ENCODE results near the gene IL9.

Gene IL9

DNA sequence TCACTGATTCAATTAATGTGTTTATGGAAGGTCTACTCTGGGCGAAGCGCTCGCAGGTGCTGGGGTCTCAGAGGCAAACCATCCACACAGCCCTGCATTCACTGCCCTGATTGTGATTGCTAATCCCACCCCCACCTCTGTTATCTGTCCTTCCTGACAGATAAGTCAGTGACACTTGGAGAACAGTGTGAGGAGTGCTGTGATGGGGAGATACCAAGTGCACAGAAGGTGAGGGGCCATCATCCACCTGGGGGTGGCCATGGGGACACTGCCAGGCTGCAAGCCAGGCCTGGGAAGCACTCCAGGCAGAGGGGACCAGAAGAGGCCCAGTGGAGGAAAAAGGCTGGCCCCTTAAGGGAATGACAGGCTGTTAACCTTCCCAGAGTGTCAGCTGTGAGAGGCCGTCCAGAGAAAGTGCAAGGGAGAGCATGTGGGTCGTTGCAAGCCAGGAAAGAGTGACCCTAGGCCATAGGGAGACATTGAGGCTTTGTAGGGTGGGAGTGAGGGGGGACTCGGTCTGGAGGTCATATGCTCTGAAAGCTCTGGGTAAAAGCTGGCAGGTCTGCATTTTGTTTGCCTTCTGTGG is 18.0 kb downstream of the IL9 start:
- no peak for DNase-seq (ENCODE audit: low spot score)
- H3K27ac ChIP-seq (replicated peaks; ENCODE audit: low read length): no peak overlapping the region

DNA sequence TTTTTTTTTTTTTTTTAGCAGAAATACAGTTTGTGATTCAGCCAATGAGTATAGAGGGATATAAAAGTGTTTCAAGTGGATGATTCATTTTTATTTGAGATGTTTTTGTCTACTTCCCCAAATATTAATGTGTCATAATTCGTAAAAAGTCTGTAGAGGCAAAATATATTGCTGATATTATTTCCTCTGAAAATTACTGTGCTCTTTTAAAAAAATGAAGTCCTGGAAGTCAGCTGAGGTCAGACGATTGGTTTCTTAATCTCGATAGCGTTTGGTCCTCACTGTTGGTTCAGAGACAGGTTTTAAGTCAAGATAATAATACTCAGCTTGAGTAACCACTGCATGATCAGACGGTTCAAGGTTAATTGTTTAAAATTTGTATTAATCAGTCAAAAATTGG is 19.5 kb downstream of the IL9 start:
- Histone ChIP-seq H3K4me3 (ENCODE audit: low read length in 2 of 2) (no peak overlapping the region), H3K27ac (replicated peaks; ENCODE audit: low read length) (no peak overlapping the region), H3K27me3 (ENCODE audit: control insufficient read depth in 3 of 3, insufficient read depth in 3 of 3, low read depth in 1 of 3, low read length in 3 of 3) (no peaks in the 10 kb centered on the region), H3K4ac (ENCODE audit: low read length) (no peak overlapping the region), H2AFZ (ENCODE audit: low read length) (no peak overlapping the region), H2BK12ac (ENCODE audit: low read length) (no peak overlapping the region), H3K4me2 (ENCODE audit: insufficient read depth, low read length, poor library complexity, severe bottlenecking) (no peak overlapping the region), H2AK5ac (ENCODE audit: low read depth, low read length) (no peak overlapping the region), H3K9ac (ENCODE audit: low read depth, low read length, poor library complexity) (no peak overlapping the region), H3K4me1 (ENCODE audit: control insufficient read depth in 2 of 2, insufficient read depth in 1 of 2, low read depth in 1 of 2, low read length in 2 of 2) (peaks cover 0 to 2% of the 10 kb centered on the region in 2 donors), H2BK120ac (ENCODE audit: low read depth, low read length) (no peak overlapping the region), H3K36me3 (replicated peaks in 1 of 2; ENCODE audit: control insufficient read depth in 2 of 2, insufficient read depth in 2 of 2, low read length in 2 of 2) (no peaks in the 10 kb centered on the region), H3K9me3 (replicated peaks in 1 of 2; ENCODE audit: control insufficient read depth in 2 of 2, insufficient read depth in 1 of 2, low read depth in 1 of 2, low read length in 2 of 2) (no peaks in the 10 kb centered on the region), H4K91ac (ENCODE audit: low read depth, low read length, poor library complexity) (no peak overlapping the region), H3K18ac (ENCODE audit: low read length) (no peak overlapping the region), H3K79me1 (ENCODE audit: low read depth, low read length) (no peaks in the 10 kb centered on the region), H3K23ac (ENCODE audit: low read depth, low read length, poor library complexity) (no peak overlapping the region), H4K8ac (ENCODE audit: low read depth, low read length) (no peak overlapping the region), H3K14ac (ENCODE audit: low read length) (no peak overlapping the region), H2BK5ac (ENCODE audit: low read length) (no peak overlapping the region), H2BK15ac (ENCODE audit: low read length) (no peak overlapping the region)
- no peak for DNase-seq (ENCODE audit: low spot score)
- no CpG with 5 or more reads among the region's 5 CpGs for WGBS, 2 donors (ENCODE audit: extremely low coverage in 2 of 2, insufficient read length in 2 of 2, insufficient replicate concordance in 1 of 2)

More for the DNA sequence above, 18.0 kb downstream of the IL9 start:
- no peak overlapping the region for H2BK15ac ChIP-seq (ENCODE audit: low read length)
- WGBS, 2 donors (ENCODE audit: extremely low coverage in 2 of 2, insufficient read length in 2 of 2, insufficient replicate concordance in 1 of 2): no CpG with 5 or more reads among the region's 6 CpGs
- H3K9me3 ChIP-seq (replicated peaks in 1 of 2; ENCODE audit: control insufficient read depth in 2 of 2, insufficient read depth in 1 of 2, low read depth in 1 of 2, low read length in 2 of 2): no peaks in the 10 kb centered on the region
- H2AK5ac ChIP-seq (ENCODE audit: low read depth, low read length): no peak overlapping the region
- no peak overlapping the region for H3K4ac ChIP-seq (ENCODE audit: low read length)
- H4K91ac ChIP-seq (ENCODE audit: low read depth, low read length, poor library complexity): no peak overlapping the region
- no peaks in the 10 kb centered on the region for H3K79me1 ChIP-seq (ENCODE audit: low read depth, low read length)
- H3K23ac ChIP-seq (ENCODE audit: low read depth, low read length, poor library complexity): no peak overlapping the region
- H3K27me3 ChIP-seq (ENCODE audit: control insufficient read depth in 3 of 3, insufficient read depth in 3 of 3, low read depth in 1 of 3, low read length in 3 of 3): no peaks in the 10 kb centered on the region
- H3K4me1 ChIP-seq (ENCODE audit: control insufficient read depth in 2 of 2, insufficient read depth in 1 of 2, low read depth in 1 of 2, low read length in 2 of 2): peaks cover 0 to 2% of the 10 kb centered on the region in 2 donors
- H2BK120ac ChIP-seq (ENCODE audit: low read depth, low read length): no peak overlapping the region
- H2BK12ac ChIP-seq (ENCODE audit: low read length): no peak overlapping the region
- H2AFZ ChIP-seq (ENCODE audit: low read length): no peak overlapping the region
- H3K18ac ChIP-seq (ENCODE audit: low read length): peak overlapping the region; percentile 58
- no peak overlapping the region for H3K4me3 ChIP-seq (ENCODE audit: low read length in 2 of 2)
- H2BK5ac ChIP-seq (ENCODE audit: low read length): no peak overlapping the region
- no peak overlapping the region for H4K8ac ChIP-seq (ENCODE audit: low read depth, low read length)
- no peaks in the 10 kb centered on the region for H3K36me3 ChIP-seq (replicated peaks in 1 of 2; ENCODE audit: control insufficient read depth in 2 of 2, insufficient read depth in 2 of 2, low read length in 2 of 2)
- no peak overlapping the region for H3K9ac ChIP-seq (ENCODE audit: low read depth, low read length, poor library complexity)
- no peak overlapping the region for H3K14ac ChIP-seq (ENCODE audit: low read length)
- H3K4me2 ChIP-seq (ENCODE audit: insufficient read depth, low read length, poor library complexity, severe bottlenecking): no peak overlapping the region

DNA sequence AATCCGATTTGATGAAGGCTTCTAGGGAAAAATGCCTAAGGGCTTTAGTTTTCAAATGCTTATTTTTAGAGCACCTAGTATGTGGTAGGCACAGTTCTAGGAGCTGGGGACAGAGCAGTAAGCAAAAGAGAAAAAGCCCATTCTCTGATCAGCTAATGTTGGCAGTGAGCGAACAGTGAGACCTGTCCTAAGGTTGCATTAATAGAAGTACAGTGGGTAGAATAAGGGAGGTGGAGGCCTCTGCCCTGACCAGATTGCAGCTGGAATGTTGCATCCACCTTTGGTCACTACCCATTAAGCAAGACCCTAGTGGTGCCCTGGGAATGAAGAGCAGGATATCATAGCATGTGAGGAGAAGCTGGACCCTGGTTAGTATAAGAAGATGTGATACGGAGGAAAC is 20.1 kb downstream of the IL9 start:
- Histone ChIP-seq H2BK5ac (ENCODE audit: low read length) (no peak overlapping the region), H2AK5ac (ENCODE audit: low read depth, low read length) (no peak overlapping the region), H3K14ac (ENCODE audit: low read length) (no peak overlapping the region), H3K9ac (ENCODE audit: low read depth, low read length, poor library complexity) (no peak overlapping the region), H2BK15ac (ENCODE audit: low read length) (no peak overlapping the region), H3K4ac (ENCODE audit: low read length) (no peak overlapping the region), H3K23ac (ENCODE audit: low read depth, low read length, poor library complexity) (no peak overlapping the region), H2BK12ac (ENCODE audit: low read length) (no peak overlapping the region), H2BK120ac (ENCODE audit: low read depth, low read length) (no peak overlapping the region), H4K8ac (ENCODE audit: low read depth, low read length) (no peak overlapping the region), H3K27ac (replicated peaks; ENCODE audit: low read length) (no peak overlapping the region), H3K4me3 (ENCODE audit: low read length in 2 of 2) (no peak overlapping the region), H3K4me2 (ENCODE audit: insufficient read depth, low read length, poor library complexity, severe bottlenecking) (no peak overlapping the region), H3K9me3 (replicated peaks in 1 of 2; ENCODE audit: control insufficient read depth in 2 of 2, insufficient read depth in 1 of 2, low read depth in 1 of 2, low read length in 2 of 2) (no peaks in the 10 kb centered on the region), H2AFZ (ENCODE audit: low read length) (no peak overlapping the region), H3K36me3 (replicated peaks in 1 of 2; ENCODE audit: control insufficient read depth in 2 of 2, insufficient read depth in 2 of 2, low read length in 2 of 2) (no peaks in the 10 kb centered on the region), H3K79me1 (ENCODE audit: low read depth, low read length) (no peaks in the 10 kb centered on the region), H3K4me1 (ENCODE audit: control insufficient read depth in 2 of 2, insufficient read depth in 1 of 2, low read depth in 1 of 2, low read length in 2 of 2) (peaks cover 0 to 2% of the 10 kb centered on the region in 2 donors), H4K91ac (ENCODE audit: low read depth, low read length, poor library complexity) (no peak overlapping the region), H3K18ac (ENCODE audit: low read length) (no peak overlapping the region), H3K27me3 (ENCODE audit: control insufficient read depth in 3 of 3, insufficient read depth in 3 of 3, low read depth in 1 of 3, low read length in 3 of 3) (no peaks in the 10 kb centered on the region)
- DNase-seq (ENCODE audit: low spot score): no peak
- WGBS, 2 donors (ENCODE audit: extremely low coverage in 2 of 2, insufficient read length in 2 of 2, insufficient replicate concordance in 1 of 2): no CpG with 5 or more reads among the region's 3 CpGs

DNA sequence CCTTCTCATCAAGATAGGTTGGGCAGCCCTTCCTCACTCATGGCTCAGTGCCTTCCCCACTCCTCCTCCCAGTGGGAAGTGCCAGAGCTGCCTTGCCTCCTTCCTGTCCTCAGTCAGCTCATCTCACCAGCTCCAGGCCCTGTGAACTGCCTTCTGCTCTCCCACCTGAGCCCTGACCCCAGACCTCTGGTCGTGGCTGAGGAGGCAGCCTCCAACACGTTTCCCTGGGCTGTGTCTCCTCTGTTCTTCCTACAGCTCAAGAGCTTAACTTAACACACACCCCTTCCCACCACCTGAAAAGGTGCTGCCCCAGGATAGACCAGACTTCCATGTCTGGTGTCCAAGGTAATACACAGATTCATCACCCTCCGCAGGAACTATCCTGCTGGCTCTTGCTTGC is 21.2 kb downstream of the IL9 start:
- no peak for DNase-seq (ENCODE audit: low spot score)
- Histone ChIP-seq H2BK12ac (ENCODE audit: low read length) (no peak overlapping the region), H2BK120ac (ENCODE audit: low read depth, low read length) (no peak overlapping the region), H4K8ac (ENCODE audit: low read depth, low read length) (no peak overlapping the region), H3K14ac (ENCODE audit: low read length) (no peak overlapping the region), H3K4me1 (ENCODE audit: control insufficient read depth in 2 of 2, insufficient read depth in 1 of 2, low read depth in 1 of 2, low read length in 2 of 2) (peaks cover 0 to 2% of the 10 kb centered on the region in 2 donors), H4K91ac (ENCODE audit: low read depth, low read length, poor library complexity) (no peak overlapping the region), H3K27ac (replicated peaks; ENCODE audit: low read length) (no peak overlapping the region), H2AFZ (ENCODE audit: low read length) (no peak overlapping the region), H3K18ac (ENCODE audit: low read length) (no peak overlapping the region), H2BK5ac (ENCODE audit: low read length) (no peak overlapping the region), H3K9me3 (replicated peaks in 1 of 2; ENCODE audit: control insufficient read depth in 2 of 2, insufficient read depth in 1 of 2, low read depth in 1 of 2, low read length in 2 of 2) (no peaks in the 10 kb centered on the region), H3K4me2 (ENCODE audit: insufficient read depth, low read length, poor library complexity, severe bottlenecking) (no peak overlapping the region), H3K36me3 (replicated peaks in 1 of 2; ENCODE audit: control insufficient read depth in 2 of 2, insufficient read depth in 2 of 2, low read length in 2 of 2) (no peaks in the 10 kb centered on the region), H3K79me1 (ENCODE audit: low read depth, low read length) (no peaks in the 10 kb centered on the region), H3K23ac (ENCODE audit: low read depth, low read length, poor library complexity) (no peak overlapping the region), H2AK5ac (ENCODE audit: low read depth, low read length) (no peak overlapping the region), H3K9ac (ENCODE audit: low read depth, low read length, poor library complexity) (no peak overlapping the region), H3K4ac (ENCODE audit: low read length) (no peak overlapping the region), H3K27me3 (ENCODE audit: control insufficient read depth in 3 of 3, insufficient read depth in 3 of 3, low read depth in 1 of 3, low read length in 3 of 3) (no peaks in the 10 kb centered on the region), H3K4me3 (ENCODE audit: low read length in 2 of 2) (no peak overlapping the region), H2BK15ac (ENCODE audit: low read length) (no peak overlapping the region)
- no CpG with 5 or more reads among the region's 3 CpGs for WGBS, 2 donors (ENCODE audit: extremely low coverage in 2 of 2, insufficient read length in 2 of 2, insufficient replicate concordance in 1 of 2)
